GM23338 (cell line): Measurements from ENCODE around the gene CRABP1. TPM values are rescaled to one million over a fixed set of nuclear protein-coding genes. Genes with fewer than 3 reads are reported as not detected.

Experiments used
- ATAC-seq: fragments of 200-7000 bp; cut with Tn5 transposase; 3 replicates; pipeline ENCODE4 v1.9.1; 2020
- DNase-seq: peaks from one replicate; pipeline ENCODE4 v3.0.0-alpha.2; 2015; ENCODE audit warnings: low spot score
- H2AFZ ChIP-seq: fragments of 200-600 bp; sonication (generic); 2 replicates; pipeline ENCODE4 v1.8.0; 2016; ENCODE audit warnings: antibody characterized with exemption, mild to moderate bottlenecking, moderate library complexity
- H3F3A ChIP-seq: fragments of 200-600 bp; sonication (generic); replicated peaks from 2 replicates; pipeline ENCODE4 v1.8.0; 2017; ENCODE audit warnings: antibody characterized with exemption, mixed run types, low read depth
- H3K27ac ChIP-seq: fragments of 200-600 bp; sonication (generic); 2 replicates; pipeline ENCODE4 v1.6.1; 2016; ENCODE audit warnings: low read depth
- H3K27me3 ChIP-seq: fragments of 200-600 bp; sonication (generic); 2 replicates; pipeline ENCODE4 v1.8.0; 2016; ENCODE audit warnings: mild to moderate bottlenecking, mixed run types, moderate library complexity; ENCODE audit not compliant: insufficient read depth
- H3K36me3 ChIP-seq: fragments of 200-600 bp; sonication (generic); 2 replicates; pipeline ENCODE4 v1.8.0; 2016; ENCODE audit warnings: mild to moderate bottlenecking; ENCODE audit not compliant: insufficient read depth
- H3K4me1 ChIP-seq: fragments of 200-600 bp; sonication (generic); 2 replicates; pipeline ENCODE4 v1.8.0; 2016; ENCODE audit warnings: mild to moderate bottlenecking, moderate library complexity; ENCODE audit not compliant: insufficient read depth
- H3K4me2 ChIP-seq: fragments of 200-600 bp; sonication (generic); 2 replicates; pipeline ENCODE4 v1.7.1; 2017; ENCODE audit warnings: mixed run types
- H3K4me3 ChIP-seq: fragments of 200-600 bp; sonication (generic); 2 replicates; pipeline ENCODE4 v1.6.1; 2016; ENCODE audit warnings: mixed run types
- H3K79me2 ChIP-seq: fragments of 200-600 bp; sonication (generic); replicated peaks from 2 replicates; pipeline ENCODE4 v1.8.0; 2017; ENCODE audit warnings: mild to moderate bottlenecking; ENCODE audit not compliant: insufficient read depth
- H3K9me2 ChIP-seq: fragments of 200-600 bp; sonication (generic); 2 replicates; pipeline ENCODE4 v1.8.0; 2017; ENCODE audit not compliant: insufficient read depth
- H4K20me1 ChIP-seq: fragments of 200-600 bp; sonication (generic); replicated peaks from 2 replicates; pipeline ENCODE4 v1.8.0; 2017; ENCODE audit warnings: mild to moderate bottlenecking; ENCODE audit not compliant: insufficient read depth
- H3K27ac Mint-ChIP-seq: 2 replicates; pipeline ENCODE4 v1.8.0; 2020; ENCODE audit warnings: inconsistent platforms, mild to moderate bottlenecking, moderate library complexity, mixed read lengths
- H3K27me3 Mint-ChIP-seq: 3 replicates; pipeline ENCODE4 v1.8.0; 2022; ENCODE audit warnings: low read depth, mild to moderate bottlenecking, moderate library complexity, mixed read lengths, inconsistent platforms; ENCODE audit not compliant: insufficient read depth, poor library complexity
- H3K36me3 Mint-ChIP-seq: 3 replicates; pipeline ENCODE4 v1.8.0; 2021; ENCODE audit warnings: low read depth, mild to moderate bottlenecking, inconsistent platforms, moderate library complexity, mixed read lengths
- H3K4me1 Mint-ChIP-seq: 3 replicates; pipeline ENCODE4 v1.8.0; 2020; ENCODE audit warnings: mild to moderate bottlenecking, inconsistent platforms, mixed read lengths
- H3K4me3 Mint-ChIP-seq: 3 replicates; pipeline ENCODE4 v1.8.0; 2021; ENCODE audit warnings: moderate library complexity, mild to moderate bottlenecking, inconsistent platforms, mixed read lengths
- H3K9me3 Mint-ChIP-seq: 3 replicates; pipeline ENCODE4 v1.8.0; 2020; ENCODE audit warnings: moderate library complexity, mild to moderate bottlenecking, inconsistent platforms, mixed read lengths
- CREB1 ChIP-seq: fragments of 250-450 bp; sonication (Bioruptor Pico); IDR thresholded peaks from 2 replicates; pipeline ENCODE4 v1.5.0; 2020; ENCODE audit warnings: low read depth, mild to moderate bottlenecking, moderate library complexity
- ETS1 ChIP-seq: IDR thresholded peaks from 2 replicates; pipeline ENCODE4 v1.6.1; 2016; ENCODE audit warnings: antibody characterized with exemption
- EZH2 ChIP-seq: fragments of 200-600 bp; sonication (generic); IDR thresholded peaks from one replicate; pipeline ENCODE4 v1.8.0; 2017; ENCODE audit warnings: antibody characterized with exemption, mild to moderate bottlenecking, low read depth; ENCODE audit not compliant: unreplicated experiment
- EZH2phosphoT487 ChIP-seq: fragments of 200-600 bp; sonication (generic); IDR thresholded peaks from one replicate; pipeline ENCODE4 v1.8.1; 2018; ENCODE audit warnings: antibody characterized with exemption; ENCODE audit not compliant: unreplicated experiment
- JUNB ChIP-seq: IDR thresholded peaks from one replicate; pipeline ENCODE4 v1.6.1; 2016; ENCODE audit warnings: antibody characterized with exemption; ENCODE audit not compliant: unreplicated experiment
- NANOG ChIP-seq: IDR thresholded peaks from 2 replicates; pipeline ENCODE4 v1.6.1; 2016; ENCODE audit warnings: antibody characterized with exemption, borderline replicate concordance
- POLR2AphosphoS5 ChIP-seq: IDR thresholded peaks from 2 replicates; pipeline ENCODE4 v1.6.1; 2016; ENCODE audit warnings: antibody characterized with exemption, low read depth
- STAT1 ChIP-seq: IDR thresholded peaks from one replicate; pipeline ENCODE4 v1.6.1; 2016; ENCODE audit warnings: antibody characterized with exemption; ENCODE audit not compliant: unreplicated experiment
- ZNF114 ChIP-seq: fragments of 250-450 bp; sonication (Bioruptor Pico); IDR thresholded peaks from 2 replicates; pipeline ENCODE4 v1.5.0; 2020; ENCODE audit warnings: mild to moderate bottlenecking, moderate library complexity
- ZNF331 ChIP-seq: fragments of 250-450 bp; sonication (Bioruptor Pico); IDR thresholded peaks from 2 replicates; pipeline ENCODE4 v1.5.0; 2020; ENCODE audit warnings: low read depth, mild to moderate bottlenecking, moderate library complexity
- polyA plus RNA-seq: library from polyadenylated mRNA; unstranded; fragments of >200 nt; fragmentation: Nextera tagmentation; extraction: Ambion mirVana; gene quantifications from 2 replicates; pipeline ENCODE4 v1.2.1, GENCODE V29; 2016
- total RNA-seq: library from RNA; depleted of rRNA; stranded (reverse); fragments of >200 nt; shearing (Covaris generic); gene quantifications from 2 replicates; pipeline ENCODE4 v1.2.3, GENCODE V29; 2014
- TF ChIP-seq, protein P1 (sequence below): fragments of 250-450 bp; sonication (Bioruptor Pico); IDR thresholded peaks from 2 replicates; pipeline ENCODE4 v1.5.0; 2020; ENCODE audit warnings: mild to moderate bottlenecking, moderate library complexity
- TF ChIP-seq, protein P2 (sequence below), 2 experiments: fragments of 200-600 bp in 1 of 2; sonication (generic) in 1 of 2; conservative IDR thresholded peaks; 2 replicates each; pipeline versions ENCODE4 v1.5.1 to v1.6.1; 2016 to 2017; ENCODE audit warnings: antibody characterized with exemption in 2 of 2, low read depth in 2 of 2, mild to moderate bottlenecking in 2 of 2, moderate library complexity in 1 of 2
- TF ChIP-seq, protein P3 (sequence below): IDR thresholded peaks from one replicate; pipeline ENCODE4 v1.6.1; 2018; ENCODE audit warnings: antibody characterized with exemption; ENCODE audit not compliant: unreplicated experiment

CRABP1 gene
- total and polyA plus RNA-seq, 2 experiments from 2014 or later = 156 to 522 TPM

DNA sequence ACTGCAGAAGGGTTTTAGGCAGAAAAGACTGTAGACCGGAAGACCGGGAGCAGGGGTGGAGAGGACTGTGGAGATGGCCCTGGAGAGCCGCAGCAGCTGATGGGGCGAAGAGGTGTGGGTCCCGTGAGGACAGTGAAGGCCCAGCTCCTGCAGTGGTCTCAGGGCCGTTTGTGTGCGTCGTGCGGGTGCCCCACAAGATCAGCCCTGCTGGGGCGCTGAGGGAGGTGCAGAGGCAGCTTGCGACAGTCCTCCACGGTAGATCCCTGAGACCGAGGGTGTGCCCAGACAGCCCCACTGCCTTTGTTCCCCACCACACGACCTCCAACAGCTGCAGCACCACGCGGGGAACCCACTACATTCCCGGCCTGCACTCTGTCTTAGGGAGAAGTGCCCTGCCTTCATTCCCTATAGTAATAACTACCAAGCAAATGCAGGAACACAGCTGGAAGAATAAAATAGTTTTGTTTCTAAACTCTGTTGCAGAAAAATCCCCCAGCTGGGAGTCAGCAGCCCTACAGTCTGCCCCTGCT is 19.0 kb upstream of the CRABP1 start:
- Mint-ChIP-seq H3K27me3 (peaks cover 10% of the 10 kb centered on the region), H3K27ac (no peak overlapping the region), H3K4me3 (no peak overlapping the region), H3K9me3 (no peaks in the 10 kb centered on the region; the same call in 2 of the 3 replicates), H3K36me3 (no peaks in the 10 kb centered on the region), H3K4me1 (peaks cover 61% of the 10 kb centered on the region)
- no peak overlapping the region for H3K4me3 ChIP-seq
- no peaks in the 10 kb centered on the region for H3K9me2 ChIP-seq
- no peaks in the 10 kb centered on the region for H3K36me3 ChIP-seq
- no peaks in the 10 kb centered on the region for H4K20me1 ChIP-seq
- TF ChIP-seq ETS1 = no peak
- no peak for TF ChIP-seq EZH2phosphoT487
- no peak for TF ChIP-seq NANOG
- TF ChIP-seq, protein P1, sequence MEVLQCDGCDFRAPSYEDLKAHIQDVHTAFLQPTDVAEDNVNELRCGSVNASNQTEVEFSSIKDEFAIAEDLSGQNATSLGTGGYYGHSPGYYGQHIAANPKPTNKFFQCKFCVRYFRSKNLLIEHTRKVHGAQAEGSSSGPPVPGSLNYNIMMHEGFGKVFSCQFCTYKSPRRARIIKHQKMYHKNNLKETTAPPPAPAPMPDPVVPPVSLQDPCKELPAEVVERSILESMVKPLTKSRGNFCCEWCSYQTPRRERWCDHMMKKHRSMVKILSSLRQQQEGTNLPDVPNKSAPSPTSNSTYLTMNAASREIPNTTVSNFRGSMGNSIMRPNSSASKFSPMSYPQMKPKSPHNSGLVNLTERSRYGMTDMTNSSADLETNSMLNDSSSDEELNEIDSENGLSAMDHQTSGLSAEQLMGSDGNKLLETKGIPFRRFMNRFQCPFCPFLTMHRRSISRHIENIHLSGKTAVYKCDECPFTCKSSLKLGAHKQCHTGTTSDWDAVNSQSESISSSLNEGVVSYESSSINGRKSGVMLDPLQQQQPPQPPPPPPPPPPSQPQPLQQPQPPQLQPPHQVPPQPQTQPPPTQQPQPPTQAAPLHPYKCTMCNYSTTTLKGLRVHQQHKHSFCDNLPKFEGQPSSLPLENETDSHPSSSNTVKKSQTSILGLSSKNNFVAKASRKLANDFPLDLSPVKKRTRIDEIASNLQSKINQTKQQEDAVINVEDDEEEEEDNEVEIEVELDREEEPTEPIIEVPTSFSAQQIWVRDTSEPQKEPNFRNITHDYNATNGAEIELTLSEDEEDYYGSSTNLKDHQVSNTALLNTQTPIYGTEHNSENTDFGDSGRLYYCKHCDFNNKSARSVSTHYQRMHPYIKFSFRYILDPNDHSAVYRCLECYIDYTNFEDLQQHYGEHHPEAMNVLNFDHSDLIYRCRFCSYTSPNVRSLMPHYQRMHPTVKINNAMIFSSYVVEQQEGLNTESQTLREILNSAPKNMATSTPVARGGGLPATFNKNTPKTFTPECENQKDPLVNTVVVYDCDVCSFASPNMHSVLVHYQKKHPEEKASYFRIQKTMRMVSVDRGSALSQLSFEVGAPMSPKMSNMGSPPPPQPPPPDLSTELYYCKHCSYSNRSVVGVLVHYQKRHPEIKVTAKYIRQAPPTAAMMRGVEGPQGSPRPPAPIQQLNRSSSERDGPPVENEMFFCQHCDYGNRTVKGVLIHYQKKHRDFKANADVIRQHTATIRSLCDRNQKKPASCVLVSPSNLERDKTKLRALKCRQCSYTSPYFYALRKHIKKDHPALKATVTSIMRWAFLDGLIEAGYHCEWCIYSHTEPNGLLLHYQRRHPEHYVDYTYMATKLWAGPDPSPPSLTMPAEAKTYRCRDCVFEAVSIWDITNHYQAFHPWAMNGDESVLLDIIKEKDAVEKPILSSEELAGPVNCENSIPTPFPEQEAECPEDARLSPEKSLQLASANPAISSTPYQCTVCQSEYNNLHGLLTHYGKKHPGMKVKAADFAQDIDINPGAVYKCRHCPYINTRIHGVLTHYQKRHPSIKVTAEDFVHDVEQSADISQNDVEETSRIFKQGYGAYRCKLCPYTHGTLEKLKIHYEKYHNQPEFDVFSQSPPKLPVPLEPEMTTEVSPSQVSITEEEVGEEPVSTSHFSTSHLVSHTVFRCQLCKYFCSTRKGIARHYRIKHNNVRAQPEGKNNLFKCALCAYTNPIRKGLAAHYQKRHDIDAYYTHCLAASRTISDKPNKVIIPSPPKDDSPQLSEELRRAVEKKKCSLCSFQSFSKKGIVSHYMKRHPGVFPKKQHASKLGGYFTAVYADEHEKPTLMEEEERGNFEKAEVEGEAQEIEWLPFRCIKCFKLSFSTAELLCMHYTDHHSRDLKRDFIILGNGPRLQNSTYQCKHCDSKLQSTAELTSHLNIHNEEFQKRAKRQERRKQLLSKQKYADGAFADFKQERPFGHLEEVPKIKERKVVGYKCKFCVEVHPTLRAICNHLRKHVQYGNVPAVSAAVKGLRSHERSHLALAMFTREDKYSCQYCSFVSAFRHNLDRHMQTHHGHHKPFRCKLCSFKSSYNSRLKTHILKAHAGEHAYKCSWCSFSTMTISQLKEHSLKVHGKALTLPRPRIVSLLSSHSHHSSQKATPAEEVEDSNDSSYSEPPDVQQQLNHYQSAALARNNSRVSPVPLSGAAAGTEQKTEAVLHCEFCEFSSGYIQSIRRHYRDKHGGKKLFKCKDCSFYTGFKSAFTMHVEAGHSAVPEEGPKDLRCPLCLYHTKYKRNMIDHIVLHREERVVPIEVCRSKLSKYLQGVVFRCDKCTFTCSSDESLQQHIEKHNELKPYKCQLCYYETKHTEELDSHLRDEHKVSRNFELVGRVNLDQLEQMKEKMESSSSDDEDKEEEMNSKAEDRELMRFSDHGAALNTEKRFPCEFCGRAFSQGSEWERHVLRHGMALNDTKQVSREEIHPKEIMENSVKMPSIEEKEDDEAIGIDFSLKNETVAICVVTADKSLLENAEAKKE (CRISPR knock-in tag) = no peak
- TF ChIP-seq JUNB = no peak
- TF ChIP-seq POLR2AphosphoS5 = no peak
- no peak for TF ChIP-seq STAT1
- TF ChIP-seq, protein P2, sequence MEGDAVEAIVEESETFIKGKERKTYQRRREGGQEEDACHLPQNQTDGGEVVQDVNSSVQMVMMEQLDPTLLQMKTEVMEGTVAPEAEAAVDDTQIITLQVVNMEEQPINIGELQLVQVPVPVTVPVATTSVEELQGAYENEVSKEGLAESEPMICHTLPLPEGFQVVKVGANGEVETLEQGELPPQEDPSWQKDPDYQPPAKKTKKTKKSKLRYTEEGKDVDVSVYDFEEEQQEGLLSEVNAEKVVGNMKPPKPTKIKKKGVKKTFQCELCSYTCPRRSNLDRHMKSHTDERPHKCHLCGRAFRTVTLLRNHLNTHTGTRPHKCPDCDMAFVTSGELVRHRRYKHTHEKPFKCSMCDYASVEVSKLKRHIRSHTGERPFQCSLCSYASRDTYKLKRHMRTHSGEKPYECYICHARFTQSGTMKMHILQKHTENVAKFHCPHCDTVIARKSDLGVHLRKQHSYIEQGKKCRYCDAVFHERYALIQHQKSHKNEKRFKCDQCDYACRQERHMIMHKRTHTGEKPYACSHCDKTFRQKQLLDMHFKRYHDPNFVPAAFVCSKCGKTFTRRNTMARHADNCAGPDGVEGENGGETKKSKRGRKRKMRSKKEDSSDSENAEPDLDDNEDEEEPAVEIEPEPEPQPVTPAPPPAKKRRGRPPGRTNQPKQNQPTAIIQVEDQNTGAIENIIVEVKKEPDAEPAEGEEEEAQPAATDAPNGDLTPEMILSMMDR (conservative IDR thresholded peaks at IDR 0.05; ENCODE audit: low read depth in 2 of 2) = no peak
- no peak for TF ChIP-seq ZNF331 (CRISPR knock-in tag)
- TF ChIP-seq CREB1 (CRISPR knock-in tag) = no peak
- TF ChIP-seq EZH2 = no peak
- TF ChIP-seq, protein P3, sequence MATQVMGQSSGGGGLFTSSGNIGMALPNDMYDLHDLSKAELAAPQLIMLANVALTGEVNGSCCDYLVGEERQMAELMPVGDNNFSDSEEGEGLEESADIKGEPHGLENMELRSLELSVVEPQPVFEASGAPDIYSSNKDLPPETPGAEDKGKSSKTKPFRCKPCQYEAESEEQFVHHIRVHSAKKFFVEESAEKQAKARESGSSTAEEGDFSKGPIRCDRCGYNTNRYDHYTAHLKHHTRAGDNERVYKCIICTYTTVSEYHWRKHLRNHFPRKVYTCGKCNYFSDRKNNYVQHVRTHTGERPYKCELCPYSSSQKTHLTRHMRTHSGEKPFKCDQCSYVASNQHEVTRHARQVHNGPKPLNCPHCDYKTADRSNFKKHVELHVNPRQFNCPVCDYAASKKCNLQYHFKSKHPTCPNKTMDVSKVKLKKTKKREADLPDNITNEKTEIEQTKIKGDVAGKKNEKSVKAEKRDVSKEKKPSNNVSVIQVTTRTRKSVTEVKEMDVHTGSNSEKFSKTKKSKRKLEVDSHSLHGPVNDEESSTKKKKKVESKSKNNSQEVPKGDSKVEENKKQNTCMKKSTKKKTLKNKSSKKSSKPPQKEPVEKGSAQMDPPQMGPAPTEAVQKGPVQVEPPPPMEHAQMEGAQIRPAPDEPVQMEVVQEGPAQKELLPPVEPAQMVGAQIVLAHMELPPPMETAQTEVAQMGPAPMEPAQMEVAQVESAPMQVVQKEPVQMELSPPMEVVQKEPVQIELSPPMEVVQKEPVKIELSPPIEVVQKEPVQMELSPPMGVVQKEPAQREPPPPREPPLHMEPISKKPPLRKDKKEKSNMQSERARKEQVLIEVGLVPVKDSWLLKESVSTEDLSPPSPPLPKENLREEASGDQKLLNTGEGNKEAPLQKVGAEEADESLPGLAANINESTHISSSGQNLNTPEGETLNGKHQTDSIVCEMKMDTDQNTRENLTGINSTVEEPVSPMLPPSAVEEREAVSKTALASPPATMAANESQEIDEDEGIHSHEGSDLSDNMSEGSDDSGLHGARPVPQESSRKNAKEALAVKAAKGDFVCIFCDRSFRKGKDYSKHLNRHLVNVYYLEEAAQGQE = no peak
- TF ChIP-seq ZNF114 (CRISPR knock-in tag) = no peak
- no peaks in the 10 kb centered on the region for H3K27me3 ChIP-seq
- H3K4me1 ChIP-seq = peaks cover 34% of the 10 kb centered on the region
- H3K27ac ChIP-seq = no peak overlapping the region
- H2AFZ ChIP-seq = peak overlapping the region; percentile 86; the same call in 1 of the 2 replicates
- ATAC-seq = peak; percentile 32
- H3K4me2 ChIP-seq = no peak overlapping the region; the same call in 1 of the 2 replicates
- H3F3A ChIP-seq = peaks cover 13% of the 10 kb centered on the region; the same call in 1 of the 2 replicates
- H3K79me2 ChIP-seq = no peaks in the 10 kb centered on the region
- peak; percentile 46 for DNase-seq
